Astrocyte (in vitro differentiated cells and primary cell): ENCODE data around the gene SERINC4. TPM values are rescaled to one million over a fixed set of nuclear protein-coding genes. Genes with fewer than 3 reads are reported as not detected.

ENCODE experiments used
- DNase-seq: peaks from one replicate; pipeline ENCODE4 v3.0.0-alpha.2; 2010; ENCODE audit warnings: low read depth
- FAIRE-seq: peaks from 2 replicates; lab custom pipeline; 2011; peaks lifted over from hg19 to GRCh38; lab: Jason Lieb, UNC
- H2AFZ ChIP-seq: 2 replicates; pipeline ENCODE4 v1.6.0; 2012; ENCODE audit warnings: low read depth, low read length, inconsistent platforms
- H3K27ac ChIP-seq: 2 replicates; pipeline ENCODE4 v1.5.1; 2011; ENCODE audit warnings: low read depth, low read length, inconsistent platforms
- H3K27me3 ChIP-seq: 2 replicates; pipeline ENCODE4 v1.6.0; 2011; ENCODE audit warnings: low read length, inconsistent platforms; ENCODE audit not compliant: insufficient read depth
- H3K36me3 ChIP-seq: 2 replicates; pipeline ENCODE4 v1.5.1; 2011; ENCODE audit warnings: low read length, inconsistent platforms; ENCODE audit not compliant: insufficient read depth
- H3K4me1 ChIP-seq: 2 replicates; pipeline ENCODE4 v1.5.1; 2011; ENCODE audit warnings: low read length, inconsistent platforms; ENCODE audit not compliant: insufficient read depth
- H3K4me2 ChIP-seq: 2 replicates; pipeline ENCODE4 v1.6.0; 2012; ENCODE audit warnings: low read length, inconsistent platforms
- H3K4me3 ChIP-seq: 2 replicates; pipeline ENCODE4 v1.5.1; 2011; ENCODE audit warnings: low read depth, mild to moderate bottlenecking, low read length, inconsistent platforms; ENCODE audit not compliant: insufficient read depth
- H3K79me2 ChIP-seq: 2 replicates; pipeline ENCODE4 v1.6.0; 2012; ENCODE audit warnings: mild to moderate bottlenecking, low read length, inconsistent platforms; ENCODE audit not compliant: insufficient read depth
- H3K9ac ChIP-seq: 2 replicates; pipeline ENCODE4 v1.6.0; 2012; ENCODE audit warnings: mild to moderate bottlenecking, low read length, inconsistent platforms
- H3K9me3 ChIP-seq: 2 replicates; pipeline ENCODE4 v1.5.1; 2012; ENCODE audit warnings: low read depth, mild to moderate bottlenecking, low read length, inconsistent platforms; ENCODE audit not compliant: insufficient read depth
- H4K20me1 ChIP-seq: 2 replicates; pipeline ENCODE4 v1.6.0; 2012; ENCODE audit warnings: low read length, inconsistent platforms; ENCODE audit not compliant: insufficient read depth
- H3K27ac Mint-ChIP-seq: one replicate; pipeline ENCODE4 v1.8.0; 2021; ENCODE audit warnings: mild to moderate bottlenecking, mixed read lengths; ENCODE audit not compliant: unreplicated experiment
- H3K27me3 Mint-ChIP-seq: one replicate; pipeline ENCODE4 v1.8.0; 2021; ENCODE audit warnings: low read depth, mixed read lengths; ENCODE audit not compliant: unreplicated experiment
- H3K36me3 Mint-ChIP-seq: one replicate; pipeline ENCODE4 v1.8.0; 2021; ENCODE audit warnings: low read depth, mixed read lengths; ENCODE audit not compliant: unreplicated experiment
- H3K4me1 Mint-ChIP-seq: one replicate; pipeline ENCODE4 v1.8.0; 2021; ENCODE audit warnings: low read depth, mixed read lengths; ENCODE audit not compliant: unreplicated experiment
- H3K4me3 Mint-ChIP-seq: one replicate; pipeline ENCODE4 v1.8.0; 2021; ENCODE audit warnings: mild to moderate bottlenecking, moderate library complexity, mixed read lengths; ENCODE audit not compliant: unreplicated experiment
- H3K9me3 Mint-ChIP-seq: one replicate; pipeline ENCODE4 v1.8.0; 2021; ENCODE audit warnings: mild to moderate bottlenecking, mixed read lengths; ENCODE audit not compliant: unreplicated experiment
- CTCF ChIP-seq: IDR thresholded peaks from 2 replicates; pipeline ENCODE4 v1.5.1; 2011; ENCODE audit warnings: low read depth, mild to moderate bottlenecking, inconsistent platforms, low read length, moderate library complexity; ENCODE audit not compliant: insufficient read depth
- EZH2 ChIP-seq: IDR thresholded peaks from 2 replicates; pipeline ENCODE4 v1.6.1; 2012; ENCODE audit warnings: mild to moderate bottlenecking, low read length, inconsistent platforms; ENCODE audit not compliant: insufficient read depth
- total RNA-seq: library from RNA; stranded (reverse); gene quantifications from 2 replicates; pipeline ENCODE4 v1.2.1, GENCODE V29; 2021

The SERINC4 gene
- total RNA-seq, 1 donor from 2014 or later: 0.30 TPM

GRCh38 chr15:43774062-43774461 is 26.0 kb downstream of the SERINC4 start:
- peaks cover 39% of the 10 kb centered on the region for H4K20me1 ChIP-seq
- H3K27ac ChIP-seq: no peak overlapping the region
- no peak for DNase-seq
- no peak overlapping the region for H3K4me2 ChIP-seq
- H3K4me3 ChIP-seq: no peak overlapping the region
- peaks cover 43% of the 10 kb centered on the region for H3K36me3 ChIP-seq
- TF ChIP-seq EZH2 (no peak), CTCF (no peak)
- H2AFZ ChIP-seq: no peak overlapping the region
- Mint-ChIP-seq H3K4me1 (no peaks in the 10 kb centered on the region), H3K27me3 (no peaks in the 10 kb centered on the region), H3K4me3 (no peak overlapping the region), H3K27ac (no peak overlapping the region), H3K36me3 (peaks cover 15% of the 10 kb centered on the region), H3K9me3 (no peaks in the 10 kb centered on the region)
- FAIRE-seq: no peak
- peaks cover 8% of the 10 kb centered on the region for H3K4me1 ChIP-seq
- no peaks in the 10 kb centered on the region for H3K79me2 ChIP-seq
- H3K9ac ChIP-seq: no peak overlapping the region
- no peaks in the 10 kb centered on the region for H3K9me3 ChIP-seq
- no peaks in the 10 kb centered on the region for H3K27me3 ChIP-seq

- Histone ChIP-seq H3K4me1 (peaks cover 6% of the 10 kb centered on the region), H3K4me3 (no peak overlapping the region), H3K4me2 (no peak overlapping the region), H2AFZ (no peak overlapping the region), H3K9ac (no peak overlapping the region), H3K27me3 (no peaks in the 10 kb centered on the region), H3K36me3 (peaks cover 55% of the 10 kb centered on the region), H3K27ac (no peak overlapping the region), H3K79me2 (no peaks in the 10 kb centered on the region), H3K9me3 (no peaks in the 10 kb centered on the region), H4K20me1 (peaks cover 52% of the 10 kb centered on the region)
- FAIRE-seq (no peak), DNase-seq (no peak)
- no peaks in the 10 kb centered on the region for H3K4me1 Mint-ChIP-seq
- H3K27ac Mint-ChIP-seq: no peak overlapping the region
- peaks cover 15% of the 10 kb centered on the region for H3K36me3 Mint-ChIP-seq
- no peaks in the 10 kb centered on the region for H3K27me3 Mint-ChIP-seq
- TF ChIP-seq CTCF (no peak), EZH2 (no peak)
- no peak overlapping the region for H3K4me3 Mint-ChIP-seq
- no peaks in the 10 kb centered on the region for H3K9me3 Mint-ChIP-seq
These were observed 27.4 kb downstream of the SERINC4 start for GRCh38 chr15:43772624-43773023.

GRCh38 chr15:43771816-43772215 is 28.2 kb downstream of the SERINC4 start:
- Mint-ChIP-seq H3K9me3 (no peaks in the 10 kb centered on the region), H3K27me3 (no peaks in the 10 kb centered on the region), H3K36me3 (peaks cover 15% of the 10 kb centered on the region), H3K4me1 (no peaks in the 10 kb centered on the region), H3K4me3 (no peak overlapping the region), H3K27ac (no peak overlapping the region)
- Histone ChIP-seq H3K27ac (no peak overlapping the region), H3K4me3 (no peak overlapping the region), H4K20me1 (peaks cover 52% of the 10 kb centered on the region), H3K4me2 (no peak overlapping the region), H2AFZ (no peak overlapping the region), H3K79me2 (no peaks in the 10 kb centered on the region), H3K27me3 (no peaks in the 10 kb centered on the region), H3K36me3 (peaks cover 60% of the 10 kb centered on the region), H3K4me1 (no peaks in the 10 kb centered on the region), H3K9ac (no peak overlapping the region), H3K9me3 (no peaks in the 10 kb centered on the region)
- DNase-seq: no peak
- no peak for FAIRE-seq
- no peak for TF ChIP-seq CTCF
- no peak for TF ChIP-seq EZH2
